HCT116 (cell line): ENCODE measurements around the gene OR10J1. TPM values are rescaled to one million over a fixed set of nuclear protein-coding genes. Genes with fewer than 3 reads are reported as not detected.

Experiments used
- ATAC-seq: fragments of 200-7000 bp; cut with Tn5 transposase; 2 replicates; pipeline ENCODE4 v1.9.1; 2020; ENCODE audit warnings: mild to moderate bottlenecking, moderate library complexity
- BruUV-seq: library from RNA; stranded (reverse); fragments of 400-500 nt; replicated peaks from 2 replicates; lab custom pipeline; 2021; lab: Mats Ljungman, UMichigan
- CTCF ChIA-PET: fragments of 300-600 bp; sonication (Branson Sonifier 250); formaldehyde crosslinking; loops from one replicate; lab custom pipeline; 2021; ENCODE audit warnings: antibody characterized with exemption; lab: Charles Lee
- POLR2A ChIA-PET: fragments of 300-600, 350-600 bp; sonication (Branson Sonifier 250); formaldehyde crosslinking; loops from one replicate; lab custom pipeline; 2021; ENCODE audit warnings: antibody characterized with exemption; lab: Charles Lee
- RAD21 ChIA-PET, 2 experiments: fragments of 300-600 bp; sonication (Branson Sonifier 250); formaldehyde crosslinking; loops; one replicate each; lab custom pipeline; 2023; ENCODE audit warnings: low total read pairs in 2 of 2; ENCODE audit not compliant: uncharacterized antibody in 2 of 2, unreplicated experiment in 2 of 2, low non-redundant PET in 1 of 2; lab: Charles Lee
- DNase-seq: peaks from one replicate; pipeline ENCODE4 v3.0.0-alpha.2; 2010; ENCODE audit warnings: low read depth, low spot score
- H2AFZ ChIP-seq: fragments of 200-600 bp; shearing (Covaris generic), sonication (generic); 2 replicates; pipeline ENCODE4 v1.6.1; 2017; ENCODE audit warnings: low read depth, mixed run types, mixed read lengths, antibody characterized with exemption, low read length; ENCODE audit not compliant: poor library complexity, severe bottlenecking
- H3K27ac ChIP-seq: 2 replicates; pipeline ENCODE4 v1.5.1; 2012; ENCODE audit warnings: low read depth, low read length
- H3K27me3 ChIP-seq: fragments of 200-600 bp; sonication (generic); 2 replicates; pipeline ENCODE4 v1.6.1; 2016; ENCODE audit warnings: mixed run types, low read length, mixed read lengths; ENCODE audit not compliant: insufficient read depth
- H3K36me3 ChIP-seq, 2 experiments: fragments of 200-500 bp in 1 of 2; fragments of 200-600 bp in 1 of 2; sonication (Bioruptor generic) in 1 of 2; sonication (generic) in 1 of 2; 2 replicates each; pipeline versions ENCODE4 v1.5.1 to v1.6.1; 2014 to 2016; ENCODE audit warnings: low read length in 2 of 2, inconsistent platforms in 1 of 2, mixed read lengths in 1 of 2, mixed run types in 1 of 2; ENCODE audit not compliant: insufficient read depth in 2 of 2, control insufficient read depth in 1 of 2
- H3K4me1 ChIP-seq, 2 experiments: fragments of 200-600 bp in 1 of 2; sonication (generic) in 1 of 2; 2 replicates each; pipeline versions ENCODE4 v1.5.1 to v1.6.1; 2012 to 2017; ENCODE audit warnings: low read length in 2 of 2, inconsistent platforms in 1 of 2, mild to moderate bottlenecking in 1 of 2, mixed read lengths in 1 of 2, mixed run types in 1 of 2, moderate library complexity in 1 of 2; ENCODE audit not compliant: insufficient read depth in 2 of 2, control insufficient read depth in 1 of 2
- H3K4me2 ChIP-seq: fragments of 200-600 bp; sonication (generic); 2 replicates; pipeline ENCODE4 v1.6.1; 2017; ENCODE audit warnings: mixed run types, low read length, mixed read lengths
- H3K4me3 ChIP-seq, 2 experiments: fragments of 200-600 bp in 1 of 2; sonication (generic) in 1 of 2; replicated peaks in 1 of 2; 2 replicates each; pipeline ENCODE4 v1.5.1; 2011 to 2016; ENCODE audit warnings: low read length in 2 of 2, control low read depth in 1 of 2, low read depth in 1 of 2, mild to moderate bottlenecking in 1 of 2, mixed read lengths in 1 of 2, mixed run types in 1 of 2
- H3K79me2 ChIP-seq: fragments of 200-600 bp; sonication (generic); 2 replicates; pipeline ENCODE4 v1.6.1; 2017; ENCODE audit warnings: mild to moderate bottlenecking, mixed run types, low read length, moderate library complexity, mixed read lengths; ENCODE audit not compliant: insufficient read depth
- H3K9ac ChIP-seq: fragments of 200-600 bp; sonication (generic); 2 replicates; pipeline ENCODE4 v1.6.1; 2016; ENCODE audit warnings: low read length, mixed read lengths
- H3K9me2 ChIP-seq: fragments of 200-600 bp; sonication (generic), shearing (Covaris generic); 2 replicates; pipeline ENCODE4 v1.6.1; 2017; ENCODE audit warnings: mixed run types, mild to moderate bottlenecking, moderate library complexity; ENCODE audit not compliant: insufficient read depth
- H3K9me3 ChIP-seq, 2 experiments: fragments of 200-500 bp in 1 of 2; fragments of 200-600 bp in 1 of 2; sonication (Bioruptor generic) in 1 of 2; sonication (generic) in 1 of 2; 2 replicates each; pipeline ENCODE4 v1.6.1; 2014 to 2017; ENCODE audit warnings: low read length in 2 of 2, mixed read lengths in 2 of 2, inconsistent platforms in 1 of 2, low read depth in 1 of 2, mild to moderate bottlenecking in 1 of 2, mixed run types in 1 of 2, moderate library complexity in 1 of 2; ENCODE audit not compliant: control insufficient read depth in 1 of 2, insufficient read depth in 1 of 2
- H4K20me1 ChIP-seq: fragments of 200-600 bp; sonication (generic), shearing (Covaris generic); 2 replicates; pipeline ENCODE4 v1.6.1; 2017; ENCODE audit warnings: mixed run types, mild to moderate bottlenecking, moderate library complexity; ENCODE audit not compliant: insufficient read depth
- CEBPB ChIP-seq: IDR thresholded peaks from 2 replicates; pipeline ENCODE4 v1.6.1; 2012; ENCODE audit warnings: low read depth
- CTCF ChIP-seq, 3 experiments: fragments of 200-600 bp in 1 of 3; sonication (generic) in 1 of 3; IDR thresholded peaks in 2 of 3; conservative IDR thresholded peaks in 1 of 3; 2 replicates each; pipeline ENCODE4 v1.5.1; 2012 to 2017; ENCODE audit warnings: low read depth in 2 of 3, low read length in 2 of 3, antibody characterized with exemption in 1 of 3, borderline replicate concordance in 1 of 3, control low read depth in 1 of 3, mild to moderate bottlenecking in 1 of 3, mixed read lengths in 1 of 3, mixed run types in 1 of 3, moderate library complexity in 1 of 3; ENCODE audit not compliant: insufficient read depth in 1 of 3
- FOSL1 ChIP-seq: IDR thresholded peaks from 2 replicates; pipeline ENCODE4 v1.6.1; 2012; ENCODE audit warnings: low read depth
- JUND ChIP-seq: IDR thresholded peaks from 2 replicates; pipeline ENCODE4 v1.6.1; 2012
- POLR2A ChIP-seq: IDR thresholded peaks from 2 replicates; pipeline ENCODE4 v1.7.0; 2011; ENCODE audit warnings: borderline replicate concordance; ENCODE audit not compliant: insufficient read depth, insufficient read length; ENCODE audit errors: extremely low read depth
- REST ChIP-seq: IDR thresholded peaks from 2 replicates; pipeline ENCODE4 v1.6.1; 2012; ENCODE audit warnings: low read depth
- SIN3A ChIP-seq: IDR thresholded peaks from 2 replicates; pipeline ENCODE4 v1.6.1; 2012; ENCODE audit warnings: low read depth
- SP1 ChIP-seq: IDR thresholded peaks from 2 replicates; pipeline ENCODE4 v1.6.1; 2012; ENCODE audit warnings: low read depth
- TCF7L2 ChIP-seq: IDR thresholded peaks from 2 replicates; pipeline ENCODE4 v1.7.0; 2011; ENCODE audit warnings: borderline replicate concordance, inconsistent platforms; ENCODE audit not compliant: insufficient read depth, insufficient read length; ENCODE audit errors: extremely low read depth
- ZBTB33 ChIP-seq: IDR thresholded peaks from 2 replicates; pipeline ENCODE4 v1.6.1; 2011; ENCODE audit warnings: mild to moderate bottlenecking, low read length, moderate library complexity; ENCODE audit not compliant: insufficient replicate concordance; ENCODE audit errors: extremely low read depth
- ZNF274 ChIP-seq: fragments of 200-500 bp; sonication (Bioruptor generic); IDR thresholded peaks from 2 replicates; pipeline ENCODE4 v1.6.1; 2014; ENCODE audit warnings: mild to moderate bottlenecking, low read depth, low read length, inconsistent platforms
- intact Hi-C: fragments of 100-400 bp; cut with micrococcal nuclease; formaldehyde crosslinking; loops from 2 replicates; pipeline ENCODE4 v1.10.0; 2022
- total RNA-seq: library from RNA; stranded (reverse); gene quantifications from one replicate; pipeline ENCODE4 v1.2.1, GENCODE V29; 2021; ENCODE audit not compliant: unreplicated experiment

Gene OR10J1
- total RNA-seq, 1 experiment from 2014 or later, result not detected

- CTCF ChIA-PET, result no interaction called here
- Histone ChIP-seq H3K4me2 (no peak overlapping the region), H3K9me2 (no peaks in the 10 kb centered on the region), H2AFZ (no peak overlapping the region), H3K4me1 (no peaks in the 10 kb centered on the region), H3K9me3 (no peaks in the 10 kb centered on the region), H3K79me2 (no peaks in the 10 kb centered on the region), H3K4me3 (no peak overlapping the region), H3K9ac (no peak overlapping the region), H3K36me3 (no peaks in the 10 kb centered on the region), H3K27ac (no peak overlapping the region), H3K27me3 (peaks cover 22% of the 10 kb centered on the region), H4K20me1 (no peaks in the 10 kb centered on the region; the same call in 1 of the 2 replicates)
- POLR2A ChIA-PET, result no interaction called here
- no TSS peak for BruUV-seq
- intact Hi-C loops, result no loop called here
- DNase-seq (no peak), ATAC-seq (no peak)
- TF ChIP-seq POLR2A, result no peak
- TF ChIP-seq REST, result no peak
- TF ChIP-seq ZBTB33, result no peak
- no peak for TF ChIP-seq SP1
- TF ChIP-seq ZNF274, result no peak
- TF ChIP-seq SIN3A, result no peak
- no peak for TF ChIP-seq CEBPB
- no peak for TF ChIP-seq CTCF (IDR thresholded peaks at IDR 0.05 in 2 of 3, conservative IDR thresholded peaks at IDR 0.05 in 1 of 3; ENCODE audit: borderline replicate concordance in 1 of 3, insufficient read depth in 1 of 3, low read depth in 2 of 3, low read length in 2 of 3)
- no peak for TF ChIP-seq TCF7L2
- no peak for TF ChIP-seq FOSL1
- TF ChIP-seq JUND, result no peak
- RAD21 ChIA-PET, result no interaction called here
Measured at GRCh38 chr1:159468321-159468720, 28.8 kb downstream of the OR10J1 start.
